Urinary bladder (tissue), 4 donors: ENCODE results near the gene TRHDE. TPM values are rescaled to one million over a fixed set of nuclear protein-coding genes. Genes with fewer than 3 reads are reported as not detected.
"Not testable (repeated sequence)": the region's sequence is repeated elsewhere in the genome, so short reads cannot be mapped to it uniquely, and the experiment has no call there.

Experiments
- DNase-seq: peaks from one replicate; pipeline ENCODE4 v3.0.0-alpha.2; 2015; ENCODE audit errors: extremely low spot score
- H3K27ac ChIP-seq: one replicate; pipeline ENCODE4 v1.5.1; 2013; ENCODE audit warnings: low read depth, mild to moderate bottlenecking, moderate library complexity
- H3K36me3 ChIP-seq: one replicate; pipeline ENCODE4 v1.6.1; 2013; ENCODE audit warnings: mild to moderate bottlenecking, moderate library complexity; ENCODE audit not compliant: insufficient read depth
- H3K4me1 ChIP-seq: one replicate; pipeline ENCODE4 v1.6.1; 2013; ENCODE audit warnings: mild to moderate bottlenecking, moderate library complexity; ENCODE audit not compliant: insufficient read depth
- H3K4me3 ChIP-seq: one replicate; pipeline ENCODE4 v1.5.1; 2013; ENCODE audit warnings: low read depth, low read length
- WGBS: extraction: QIAGEN DNeasy Blood & Tissue Kit; methylation state at CpG from one replicate; pipeline ENCODE4 v1.1.7; 2013; 5-methylcytosine and 5-hydroxymethylcytosine counted together
- polyA plus RNA-seq: library from polyadenylated mRNA; stranded (reverse); fragments of 200-250 nt; gene quantifications from one replicate; pipeline ENCODE4 v1.2.3, GENCODE V29; 2013
- total RNA-seq: library from RNA; depleted of rRNA; stranded (reverse); fragments of >200 nt; gene quantifications from one replicate; pipeline ENCODE4 v1.2.3, GENCODE V29; 2014
- donor health status: healthy with polysubstance abuse.
- donor health status: healthy.

TRHDE gene
- total and polyA plus RNA-seq, 2 donors: 1.9 to 21.4 TPM

GRCh38 chr12:72684491-72684890 is 412.3 kb downstream of the TRHDE start:
- no peak overlapping the region for H3K4me3 ChIP-seq
- no peak overlapping the region for H3K27ac ChIP-seq
- no peak for DNase-seq
- no peaks in the 10 kb centered on the region for H3K36me3 ChIP-seq
- no peaks in the 10 kb centered on the region for H3K4me1 ChIP-seq
- WGBS: 97% methylated on average over 4 of the region's 4 CpGs

- 55% methylated on average over 2 of the region's 2 CpGs for WGBS
These were observed 420.2 kb downstream of the TRHDE start for GRCh38 chr12:72692338-72692737.

DNA sequence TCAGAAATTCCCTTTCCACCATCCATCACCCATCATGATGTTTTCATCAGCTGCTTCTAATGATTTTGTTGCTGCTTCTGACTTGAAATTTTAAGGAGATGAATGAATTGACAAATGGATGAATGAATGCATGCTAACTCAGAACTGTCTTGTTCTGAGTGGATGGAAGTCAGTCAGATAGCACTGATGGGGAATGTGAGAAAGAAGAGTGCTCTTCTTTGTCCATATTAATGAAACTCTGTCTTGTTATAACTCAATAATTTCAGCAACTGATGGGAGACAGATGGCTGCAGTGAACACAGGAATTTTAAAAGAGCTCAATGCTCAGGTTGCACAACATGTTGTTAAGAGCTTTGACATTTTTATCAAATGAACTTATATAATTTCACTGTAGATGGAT is 422.0 kb downstream of the TRHDE start:
- H3K27ac ChIP-seq: no peak overlapping the region
- no peak for DNase-seq
- no peak overlapping the region for H3K4me3 ChIP-seq
- H3K4me1 ChIP-seq: no peaks in the 10 kb centered on the region
- H3K36me3 ChIP-seq: no peaks in the 10 kb centered on the region

More at GRCh38 chr12:72692338-72692737, 420.2 kb downstream of the TRHDE start:
- H3K27ac ChIP-seq: no peak overlapping the region
- H3K4me3 ChIP-seq: no peak overlapping the region
- DNase-seq: no peak
- no peaks in the 10 kb centered on the region for H3K36me3 ChIP-seq
- no peaks in the 10 kb centered on the region for H3K4me1 ChIP-seq

DNA sequence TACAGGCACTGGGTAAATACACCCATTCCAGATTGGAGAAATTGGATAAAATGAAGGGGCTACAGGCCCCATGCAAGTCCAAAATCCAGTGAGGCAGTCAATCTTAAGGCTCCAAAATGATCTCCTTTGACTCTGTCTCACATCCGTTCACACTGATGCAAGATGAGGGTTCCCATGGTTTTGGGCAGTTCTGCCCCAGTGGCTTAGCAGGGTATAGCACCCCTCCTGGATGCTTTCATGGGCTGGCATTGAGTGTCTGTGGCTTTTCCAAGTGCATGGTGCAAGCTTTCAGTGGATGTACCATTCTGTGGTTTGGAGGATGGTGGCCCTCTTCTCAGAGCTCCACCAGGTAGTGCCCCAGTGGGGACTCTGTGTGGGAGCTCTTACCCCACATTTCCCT is 427.2 kb downstream of the TRHDE start:
- Histone ChIP-seq H3K27ac (no peak overlapping the region), H3K4me1 (no peaks in the 10 kb centered on the region), H3K36me3 (peaks cover 3% of the 10 kb centered on the region), H3K4me3 (no peak overlapping the region)
- WGBS: 89% methylated on average over 1 of the region's 1 CpG
- no peak for DNase-seq

GRCh38 chr12:72712025-72712424 is 439.9 kb downstream of the TRHDE start:
- 96% methylated on average over 11 of the region's 11 CpGs for WGBS
- not testable (repeated sequence) for H3K27ac ChIP-seq, H3K4me1 ChIP-seq, DNase-seq, H3K4me3 ChIP-seq, H3K36me3 ChIP-seq

DNA sequence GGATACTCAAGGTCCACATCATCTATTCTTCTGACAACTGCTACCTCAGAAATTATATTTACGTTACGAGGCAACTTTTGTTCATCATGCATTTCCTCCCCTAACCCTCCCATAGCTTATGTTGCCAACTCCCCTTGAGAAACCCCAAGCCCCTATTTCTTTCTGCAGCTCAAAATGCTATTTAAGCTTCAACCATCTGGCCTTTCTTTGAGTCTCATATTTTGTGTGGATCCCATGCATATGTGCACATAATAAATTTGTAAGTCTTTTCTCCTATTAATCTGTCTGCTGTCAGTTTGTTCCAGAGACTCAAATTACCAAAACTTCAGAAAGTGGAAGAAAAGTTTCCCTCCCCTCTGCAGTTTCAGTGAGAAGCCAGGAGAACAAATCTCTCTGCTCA is 444.1 kb downstream of the TRHDE start:
- Histone ChIP-seq H3K4me3 (no peak overlapping the region), H3K36me3 (no peaks in the 10 kb centered on the region), H3K4me1 (no peaks in the 10 kb centered on the region), H3K27ac (no peak overlapping the region)
- 84% methylated on average over 2 of the region's 2 CpGs for WGBS
- no peak for DNase-seq

DNA sequence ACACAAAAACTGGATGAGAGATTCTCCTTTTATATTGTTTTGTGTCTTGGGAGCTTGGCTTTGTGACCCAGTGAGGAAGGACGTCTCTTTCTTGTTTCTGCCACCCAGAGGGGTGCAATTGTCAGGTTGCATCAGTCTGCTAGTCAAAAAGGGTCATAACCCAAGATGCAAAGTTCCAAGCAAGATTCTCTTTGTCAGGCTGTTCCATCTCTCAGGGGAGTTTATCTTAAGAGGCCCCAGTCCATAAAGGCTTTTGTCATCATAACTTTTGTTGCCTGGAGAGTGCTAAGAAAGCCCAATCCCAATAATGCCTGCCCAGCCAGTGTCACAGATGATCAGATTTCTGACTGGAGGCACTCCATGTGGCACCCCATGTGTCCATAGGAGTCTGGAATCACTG is 444.9 kb downstream of the TRHDE start:
- Histone ChIP-seq H3K36me3 (no peaks in the 10 kb centered on the region), H3K27ac (no peak overlapping the region), H3K4me1 (no peaks in the 10 kb centered on the region), H3K4me3 (no peak overlapping the region)
- WGBS: 43% methylated on average over 1 of the region's 1 CpG
- no peak for DNase-seq
